NCI-H2107 (cell line): ENCODE data around the gene ZNF407.

Experiments used
- DNase-seq: peaks from one replicate; lab custom pipeline; 2025; lab: John Stamatoyannopoulos, UW

ZNF407 gene

GRCh38 chr18:74788657-74789056, 191.0 kb downstream of the ZNF407 start:
- no peak for DNase-seq

DNA sequence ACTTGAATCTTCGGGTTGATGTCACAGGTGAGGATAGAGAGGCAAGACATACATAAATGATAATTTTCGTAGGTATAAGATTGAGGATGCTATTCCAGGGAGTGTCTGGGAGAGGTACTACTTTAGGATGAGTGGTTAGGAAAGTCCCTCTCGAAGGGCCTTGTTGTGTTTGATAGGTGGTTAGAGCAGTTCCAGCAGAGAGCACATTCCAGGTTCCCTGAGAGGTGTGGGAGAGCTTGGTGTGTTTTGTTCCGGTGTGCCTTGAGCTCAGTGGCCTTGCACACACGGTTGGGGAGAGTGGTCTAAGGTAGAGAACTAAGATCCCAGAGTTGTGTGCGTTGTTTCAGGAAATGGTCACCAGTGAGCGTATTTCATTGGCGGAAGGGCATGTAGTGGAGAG, 191.4 kb downstream of the ZNF407 start:
- no peak for DNase-seq

DNA sequence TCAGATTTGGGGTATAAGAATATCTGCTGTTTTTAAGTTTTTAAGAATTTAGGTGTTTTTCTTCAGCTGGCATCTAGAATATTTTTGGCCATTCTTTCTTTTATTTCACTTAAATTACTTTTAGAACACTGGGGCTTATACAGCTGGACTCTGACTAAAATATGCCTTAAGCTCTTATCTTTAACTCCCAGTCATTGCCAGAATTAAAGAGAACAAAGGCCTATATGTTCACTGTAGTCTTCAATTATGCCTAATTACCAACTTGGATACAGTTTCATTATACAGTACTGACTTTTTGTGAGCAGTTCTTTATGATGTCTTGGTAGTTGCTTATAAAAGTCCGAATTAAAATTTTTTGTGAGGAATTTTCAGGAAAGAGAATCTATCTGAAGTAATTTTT, 192.8 kb downstream of the ZNF407 start:
- no peak for DNase-seq

GRCh38 chr18:74791501-74792194, 194.0 kb downstream of the ZNF407 start:
- DNase-seq: no peak

DNA sequence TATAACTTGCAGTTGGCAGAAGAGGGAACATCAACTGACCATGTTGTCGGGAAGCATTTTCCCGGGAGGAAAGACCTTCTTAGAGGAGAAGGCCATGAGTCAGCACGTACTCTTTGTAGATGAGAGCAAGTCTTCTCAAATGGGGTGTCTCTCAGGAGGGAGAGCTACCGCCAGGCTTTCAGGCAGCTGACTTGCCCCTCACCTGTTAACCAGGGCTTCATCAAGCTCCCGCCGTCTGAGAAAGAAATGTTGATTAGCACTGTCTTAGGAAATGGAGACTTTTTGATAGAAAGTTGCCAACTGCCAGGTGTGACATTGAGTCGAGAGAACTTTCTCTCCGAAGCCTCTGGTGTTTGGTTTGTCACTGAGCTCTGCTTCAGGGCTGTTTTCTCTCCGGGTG, 196.1 kb downstream of the ZNF407 start:
- DNase-seq: no peak

DNA sequence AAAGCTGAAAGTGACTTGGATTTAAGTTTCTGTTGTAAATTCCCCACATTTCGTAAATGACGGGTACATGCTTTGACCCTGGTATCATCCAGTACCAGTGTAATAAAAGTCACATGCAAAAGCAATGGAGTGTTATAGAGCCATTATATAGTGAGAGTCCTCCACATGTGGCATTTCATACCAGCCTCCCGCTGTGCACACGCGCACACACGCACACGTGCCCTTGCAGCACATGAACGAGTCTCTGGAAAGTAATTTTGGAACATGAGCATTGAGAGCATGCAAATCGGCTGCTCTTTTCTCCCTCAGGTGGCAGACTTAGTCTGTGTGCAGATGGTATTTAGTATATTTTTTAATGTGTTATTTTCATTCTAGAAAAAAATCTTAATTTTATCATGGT, 198.1 kb downstream of the ZNF407 start:
- DNase-seq: no peak

GRCh38 chr18:74796211-74796610, 198.5 kb downstream of the ZNF407 start:
- DNase-seq: no peak

- DNase-seq: no peak
These were observed 199.3 kb downstream of the ZNF407 start for GRCh38 chr18:74796841-74797576.

DNA sequence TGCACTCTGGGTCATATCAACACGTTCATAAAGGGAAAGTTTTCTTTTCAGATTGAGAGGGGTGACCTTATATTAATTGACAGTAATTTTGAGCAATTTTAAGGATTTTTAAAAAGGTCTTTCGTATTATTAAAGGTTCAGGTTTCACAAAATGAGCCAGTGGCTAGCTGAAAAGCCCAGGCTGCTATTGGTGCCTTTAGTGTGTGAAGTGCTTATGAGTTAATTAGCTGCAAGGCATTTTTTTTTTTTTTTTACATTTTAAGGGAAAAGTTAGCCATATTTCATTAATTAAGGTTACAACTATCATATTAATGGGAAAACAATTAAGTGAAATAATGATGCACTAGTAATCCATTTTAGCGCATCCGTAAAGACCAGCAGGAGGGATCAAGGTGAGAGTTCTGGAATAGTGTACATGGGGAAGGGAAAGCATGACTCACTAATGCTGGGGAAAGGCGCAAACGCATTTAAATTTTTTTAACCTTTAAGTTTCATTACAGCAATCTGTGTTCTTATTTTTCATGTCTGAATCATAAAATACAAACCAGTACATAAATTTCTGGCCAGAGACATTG, 200.0 kb downstream of the ZNF407 start:
- no peak for DNase-seq

- no peak for DNase-seq
These were observed 201.9 kb downstream of the ZNF407 start for GRCh38 chr18:74799542-74799941.

DNA sequence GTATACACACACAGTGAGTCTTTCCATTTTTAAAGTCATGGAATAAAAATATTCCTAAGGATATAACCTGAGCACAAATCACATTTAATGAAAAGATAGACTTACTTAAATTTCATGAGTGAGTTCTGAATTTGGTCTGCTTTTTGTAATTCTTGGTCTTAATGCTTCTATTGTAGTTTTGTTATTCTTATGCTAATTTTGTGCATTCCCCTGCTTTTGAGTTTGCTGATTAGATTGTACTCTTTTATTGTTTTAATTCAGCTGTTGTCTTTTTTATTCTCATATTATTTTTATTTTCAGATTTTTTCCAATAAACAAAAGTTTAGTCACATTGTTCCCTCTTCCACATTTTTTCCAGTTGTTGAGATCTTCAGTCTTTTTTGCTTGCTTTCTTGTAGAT, 202.4 kb downstream of the ZNF407 start:
- no peak for DNase-seq

DNA sequence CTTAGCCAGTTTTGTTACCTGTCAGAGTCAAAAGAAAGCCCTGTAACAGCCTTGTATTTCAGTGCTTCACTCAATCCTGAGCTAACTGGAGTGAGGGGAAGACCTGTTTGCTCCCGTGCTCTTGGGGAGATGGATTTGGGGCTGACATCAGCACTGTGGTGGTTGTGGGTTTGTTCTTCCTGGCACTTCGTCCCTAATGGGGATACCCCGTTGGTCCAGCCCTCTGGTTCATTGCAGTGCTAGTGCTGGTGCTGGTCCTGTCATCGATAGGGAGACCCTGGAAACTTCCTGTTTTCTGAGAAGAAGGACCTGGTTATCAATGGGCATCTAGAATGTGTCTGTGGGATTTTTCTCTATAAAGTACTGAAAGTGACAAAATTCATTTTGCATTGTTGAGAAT, 205.4 kb downstream of the ZNF407 start:
- no peak for DNase-seq

GRCh38 chr18:74803769-74804168, 206.1 kb downstream of the ZNF407 start:
- no peak for DNase-seq

DNA sequence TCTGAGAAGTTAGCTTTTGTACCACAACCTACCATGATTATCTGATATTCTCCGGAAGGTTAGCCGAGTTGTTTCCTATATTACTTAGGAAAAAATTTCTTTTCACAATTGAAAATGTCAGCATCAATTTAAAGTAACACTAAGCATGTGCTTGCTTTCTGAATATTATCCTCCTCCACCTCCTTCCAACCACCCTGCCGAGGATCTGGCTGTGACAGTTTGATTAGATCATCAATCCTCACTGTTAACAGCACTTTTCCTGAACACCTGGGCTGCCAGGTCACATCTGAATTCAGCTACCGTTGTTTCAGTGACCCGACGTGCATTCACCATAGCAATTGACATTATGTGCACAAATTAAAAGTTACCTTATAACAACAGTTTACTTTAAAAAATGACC, 207.0 kb downstream of the ZNF407 start:
- DNase-seq: no peak

DNA sequence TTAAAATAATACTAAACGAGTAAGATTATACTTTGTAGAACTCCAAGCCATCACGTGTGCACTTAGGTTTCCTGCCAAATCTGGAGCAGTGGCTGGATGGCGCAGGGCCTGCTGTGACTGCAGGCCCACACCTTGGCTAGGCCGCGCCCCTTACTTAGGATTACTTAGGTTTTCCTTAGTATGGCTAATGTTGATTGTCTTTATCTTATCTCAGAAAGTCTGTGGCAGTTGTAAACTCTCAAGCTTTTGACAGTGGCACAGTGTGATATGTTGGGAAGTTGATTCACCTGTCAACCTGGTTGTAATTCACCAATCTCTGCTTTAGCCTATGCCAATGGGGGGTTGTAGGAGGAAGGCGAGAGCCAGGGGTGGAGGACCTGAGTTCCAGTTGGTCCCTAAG, 208.4 kb downstream of the ZNF407 start:
- DNase-seq: no peak

DNA sequence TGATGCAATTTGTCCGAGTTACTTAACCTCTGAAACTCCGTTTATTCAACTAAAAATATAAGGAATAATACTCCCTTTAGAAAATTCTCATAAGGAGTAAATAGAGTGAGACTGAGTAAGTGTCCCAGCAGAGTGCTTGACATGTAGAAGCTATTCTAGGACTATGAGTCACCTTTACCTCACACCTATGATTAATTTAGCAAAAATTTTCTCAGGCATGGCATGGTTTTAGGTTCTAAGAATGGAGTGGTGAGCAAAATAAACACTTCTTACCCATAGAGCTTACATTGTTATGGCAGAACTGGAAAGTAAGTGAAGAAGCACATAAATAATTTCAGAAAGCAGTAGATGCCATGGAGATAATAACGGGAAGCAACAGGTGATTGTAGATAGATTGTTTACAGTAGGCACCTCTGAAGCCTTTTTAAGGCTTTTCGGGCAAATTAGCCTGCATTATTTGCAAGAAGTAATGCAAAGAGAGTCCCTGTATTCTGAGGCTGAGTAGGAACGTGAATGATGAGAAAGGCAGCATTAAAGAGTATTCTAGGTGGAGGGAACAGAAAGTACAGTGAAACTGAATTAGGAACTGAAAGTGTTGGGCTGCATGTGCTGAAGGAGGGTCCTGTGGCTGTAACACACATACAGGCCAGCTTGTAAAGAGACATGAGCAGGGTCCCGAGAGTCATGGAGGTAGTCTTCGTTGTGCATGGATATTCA, 209.2 kb downstream of the ZNF407 start:
- no peak for DNase-seq

DNA sequence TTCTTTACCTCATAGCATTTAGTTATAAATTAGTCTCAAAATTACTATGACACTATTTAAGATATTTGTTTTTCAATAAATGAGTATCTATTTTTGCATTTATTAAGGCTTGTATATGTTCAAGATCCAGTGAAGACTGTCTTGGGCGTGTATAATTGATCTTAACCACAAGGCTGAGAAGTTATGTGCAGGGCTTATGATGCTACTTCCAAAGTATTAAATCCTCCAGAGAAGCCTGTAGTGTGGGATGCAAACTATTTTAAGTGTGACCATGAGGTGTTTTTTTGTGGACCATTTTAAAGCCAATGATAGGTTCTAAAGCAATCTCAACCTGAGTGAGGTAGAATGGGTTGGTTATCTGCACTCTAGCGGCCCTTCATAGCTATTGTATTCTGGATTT, 219.9 kb downstream of the ZNF407 start:
- DNase-seq: no peak

GRCh38 chr18:74818516-74819175, 221.0 kb downstream of the ZNF407 start:
- DNase-seq: no peak

DNA sequence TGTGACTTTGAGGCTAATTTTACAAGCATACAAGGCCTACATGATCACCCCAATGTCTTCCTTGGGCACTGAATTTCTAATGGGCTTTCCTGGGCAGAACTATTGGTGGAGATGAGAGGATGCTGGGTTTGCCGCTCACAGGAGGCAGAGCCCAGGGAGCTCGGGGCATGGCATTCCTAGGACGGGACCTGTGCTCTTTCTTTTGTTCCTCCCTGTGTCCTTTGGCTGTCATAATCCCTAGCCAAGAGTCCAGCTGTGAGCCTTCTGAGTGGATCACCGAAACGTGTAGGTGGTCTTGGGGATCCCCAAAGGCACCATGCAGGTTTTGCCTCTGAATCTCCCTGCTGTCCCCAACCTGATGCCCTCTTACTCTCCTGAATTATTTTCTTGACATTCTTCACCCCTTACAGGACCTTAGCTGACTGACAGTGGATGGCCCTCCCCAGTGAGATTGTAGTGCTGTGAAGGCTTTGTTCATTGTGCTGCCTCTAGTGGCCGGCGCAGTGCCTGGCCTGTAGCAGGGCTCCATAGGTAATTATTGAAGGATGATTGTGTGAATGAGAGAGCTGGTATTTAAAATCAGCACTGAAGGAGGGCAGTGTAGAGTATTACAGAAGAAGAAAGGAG, 221.9 kb downstream of the ZNF407 start:
- no peak for DNase-seq

- no peak for DNase-seq
These were observed 222.6 kb downstream of the ZNF407 start for GRCh38 chr18:74820160-74820780.

DNA sequence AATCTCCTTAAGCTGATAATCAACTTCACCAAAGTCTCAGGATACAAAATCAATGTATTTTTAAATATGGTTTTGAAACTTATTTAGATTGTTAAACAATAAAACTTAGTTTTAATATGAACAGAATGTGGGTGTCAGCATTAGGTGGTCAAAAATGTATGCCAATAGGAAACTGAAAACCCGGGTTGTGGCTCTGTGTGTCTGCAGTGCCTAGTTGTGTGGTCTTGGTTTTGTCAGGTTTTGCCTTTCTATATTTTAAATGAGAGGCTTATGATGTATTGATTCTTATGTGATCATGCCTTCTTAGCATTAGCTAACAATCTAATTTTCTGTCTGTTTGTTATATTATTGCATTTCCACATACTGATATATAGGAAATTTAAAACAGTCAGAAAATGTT, 227.8 kb downstream of the ZNF407 start:
- DNase-seq: no peak
